Measurements from ENCODE around the gene UBXN4.
"Not testable (repeated sequence)": the region's sequence is repeated elsewhere in the genome, so short reads cannot be mapped to it uniquely, and the experiment has no call there.

UBXN4 gene, protein sequence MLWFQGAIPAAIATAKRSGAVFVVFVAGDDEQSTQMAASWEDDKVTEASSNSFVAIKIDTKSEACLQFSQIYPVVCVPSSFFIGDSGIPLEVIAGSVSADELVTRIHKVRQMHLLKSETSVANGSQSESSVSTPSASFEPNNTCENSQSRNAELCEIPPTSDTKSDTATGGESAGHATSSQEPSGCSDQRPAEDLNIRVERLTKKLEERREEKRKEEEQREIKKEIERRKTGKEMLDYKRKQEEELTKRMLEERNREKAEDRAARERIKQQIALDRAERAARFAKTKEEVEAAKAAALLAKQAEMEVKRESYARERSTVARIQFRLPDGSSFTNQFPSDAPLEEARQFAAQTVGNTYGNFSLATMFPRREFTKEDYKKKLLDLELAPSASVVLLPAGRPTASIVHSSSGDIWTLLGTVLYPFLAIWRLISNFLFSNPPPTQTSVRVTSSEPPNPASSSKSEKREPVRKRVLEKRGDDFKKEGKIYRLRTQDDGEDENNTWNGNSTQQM

DNA sequence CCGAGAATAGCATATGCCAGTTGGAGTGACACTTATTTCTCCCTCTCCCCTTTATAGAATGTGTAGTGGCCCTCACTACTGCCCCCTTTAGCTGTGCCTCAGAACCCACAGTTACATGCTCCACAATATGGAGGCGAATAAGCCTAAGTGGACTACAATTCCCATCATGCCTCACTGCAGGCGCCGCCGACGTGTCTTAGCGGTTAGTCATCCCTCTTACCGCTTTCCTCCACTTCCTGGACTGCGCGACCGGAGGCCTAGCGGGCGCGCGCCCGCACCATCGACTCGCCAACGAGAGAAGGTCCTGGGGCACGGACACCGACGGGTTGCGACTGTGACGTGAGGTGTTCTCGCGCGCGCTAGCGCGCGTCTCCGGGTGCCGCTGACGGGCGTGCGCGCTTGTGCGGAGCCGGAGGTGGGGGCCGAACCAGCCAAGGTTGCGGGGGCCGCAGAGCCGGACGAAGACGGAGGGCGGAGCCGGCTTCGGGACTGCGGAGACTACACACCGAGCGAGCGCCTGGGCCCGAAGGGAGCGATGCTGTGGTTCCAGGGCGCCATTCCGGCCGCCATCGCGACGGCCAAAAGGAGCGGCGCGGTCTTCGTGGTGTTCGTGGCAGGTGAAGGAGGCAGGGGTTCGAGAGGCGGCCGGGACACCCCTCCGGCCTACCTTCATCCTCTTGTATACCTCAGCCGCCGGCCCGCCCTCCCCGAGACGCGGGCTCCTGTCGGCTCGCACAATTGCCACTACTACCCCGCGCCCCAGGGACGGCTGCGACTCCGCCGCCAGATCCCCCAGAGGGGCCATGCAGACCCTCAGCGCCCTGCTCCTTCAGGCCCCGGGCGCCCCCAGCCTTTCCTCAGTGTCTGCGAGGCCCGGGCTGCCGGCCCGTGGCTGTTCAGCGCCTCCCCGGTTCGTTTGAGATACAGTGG is at the start of gene UBXN4:
TSS of gene UBXN4 (plus strand) at position 461 of the 930 bp plus-strand sequence. CDS start at position 536, 75 bp downstream.
- DNase-seq (ENCODE audit: low spot score) = peak; percentile 96

DNA sequence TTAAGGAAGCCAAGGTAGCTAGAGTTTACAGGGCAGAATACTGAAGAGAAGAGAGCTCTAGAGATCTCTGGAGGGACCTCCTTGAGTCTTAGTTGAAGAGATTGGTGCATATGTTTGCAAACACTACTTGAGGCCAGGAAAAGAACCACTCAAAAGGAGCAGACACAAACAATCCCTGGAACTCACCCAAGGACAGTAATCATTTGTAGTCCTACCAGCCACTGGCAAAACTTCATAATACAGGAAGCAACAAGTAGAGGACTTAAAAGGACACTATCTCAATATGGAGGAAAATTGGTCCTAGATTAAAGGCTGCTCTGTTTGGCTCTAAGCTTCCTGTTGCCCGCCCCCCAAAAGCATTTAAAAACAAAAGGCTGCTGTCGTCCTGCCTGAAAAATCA is 46.9 kb upstream of the UBXN4 start:
- peak; percentile 10 for DNase-seq (ENCODE audit: low spot score)

DNA sequence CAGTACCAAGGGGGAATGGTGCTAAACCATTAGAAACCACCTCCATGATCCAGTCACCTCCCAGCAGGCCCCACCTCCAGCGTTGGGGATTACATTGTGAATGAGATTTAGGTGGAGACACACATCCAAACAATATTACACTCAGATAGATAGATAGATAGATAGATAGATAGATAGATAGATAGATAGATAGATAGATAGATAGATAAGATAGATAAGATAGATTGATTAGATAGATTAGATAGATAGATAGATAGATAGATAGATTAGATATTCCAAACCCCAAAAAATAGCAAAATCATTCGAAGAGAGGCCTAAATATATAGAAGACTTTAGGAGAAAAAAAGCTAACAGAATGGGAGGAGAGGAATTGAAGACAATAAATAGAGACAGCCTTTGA is 42.8 kb upstream of the UBXN4 start:
- DNase-seq (ENCODE audit: low spot score) = no peak

DNA sequence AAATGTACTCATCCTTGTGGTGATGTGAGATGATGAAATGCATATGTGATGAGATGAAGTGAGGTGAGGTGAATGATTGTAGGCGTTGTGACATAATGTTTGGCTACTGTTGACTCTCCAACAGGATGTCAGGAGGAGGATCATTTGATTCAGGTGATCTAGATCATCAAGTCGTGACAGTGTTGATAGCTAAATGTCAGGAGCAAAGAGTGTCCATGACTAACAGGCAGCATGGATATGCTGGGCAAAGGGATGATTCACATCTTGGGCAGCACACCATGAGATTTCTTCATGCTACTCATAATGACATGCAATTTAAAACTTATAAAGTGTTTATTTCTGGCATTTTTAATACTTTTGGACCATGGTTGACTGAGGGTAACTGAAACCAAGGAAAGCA is 40.2 kb upstream of the UBXN4 start:
- no peak for DNase-seq (ENCODE audit: low spot score)

DNA sequence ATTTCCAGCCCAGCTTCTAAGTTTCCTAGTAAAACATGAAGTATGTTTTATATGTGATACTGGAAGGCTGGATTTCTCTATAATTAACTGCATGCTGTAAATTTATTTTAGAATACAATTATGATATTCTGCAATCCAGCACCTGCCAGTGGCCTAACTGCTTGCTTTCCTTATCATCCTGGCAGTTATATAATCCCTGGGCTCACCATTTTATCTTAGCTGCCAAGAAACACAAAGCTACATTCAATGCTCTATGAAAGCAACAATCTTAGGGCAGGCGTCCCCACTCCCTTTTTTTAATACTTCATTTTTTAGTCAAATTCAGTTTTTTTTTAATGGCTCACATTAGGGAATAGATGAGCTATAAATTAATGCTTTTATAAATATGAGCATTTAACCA is 38.4 kb upstream of the UBXN4 start:
- DNase-seq (ENCODE audit: low spot score) = no peak

DNA sequence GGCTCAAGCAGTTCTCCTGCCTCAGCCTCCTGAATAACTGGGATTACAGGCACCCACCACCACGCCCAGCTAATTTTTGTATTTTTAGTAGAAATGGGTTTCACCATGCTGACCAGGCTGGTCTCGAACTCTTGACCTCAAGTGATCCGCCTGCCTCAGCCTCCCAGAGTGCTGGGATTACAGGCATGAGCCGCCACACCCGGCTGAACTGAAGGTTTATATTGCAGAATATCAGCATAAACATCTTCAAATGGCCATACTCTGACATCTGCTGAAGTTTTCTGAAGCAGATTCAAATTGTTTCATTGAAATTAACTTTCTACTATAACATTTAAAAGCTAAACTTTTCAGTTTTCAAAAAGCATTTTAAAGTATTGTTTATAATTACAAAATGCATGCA is 37.6 kb upstream of the UBXN4 start:
- not testable (repeated sequence) for DNase-seq (ENCODE audit: low spot score)

DNA sequence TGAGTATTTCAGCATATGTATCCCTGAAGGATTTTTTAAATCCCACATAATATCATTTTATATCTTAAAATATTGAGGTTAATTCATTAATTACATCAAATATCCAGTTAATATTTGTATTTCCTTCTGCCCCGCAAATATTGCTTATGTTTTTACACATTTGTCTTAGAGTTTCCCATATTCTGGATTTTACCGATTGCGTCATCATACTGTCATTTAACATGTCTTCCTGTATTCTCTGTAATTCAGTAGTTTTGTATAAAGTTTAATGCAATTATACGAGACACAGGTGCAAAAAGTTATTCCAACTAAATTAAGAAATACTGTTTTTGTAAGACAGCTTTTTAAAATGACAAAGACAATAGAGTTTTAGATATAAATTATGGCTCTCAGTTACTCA is 33.5 kb upstream of the UBXN4 start:
- no peak for DNase-seq (ENCODE audit: low spot score)

DNA sequence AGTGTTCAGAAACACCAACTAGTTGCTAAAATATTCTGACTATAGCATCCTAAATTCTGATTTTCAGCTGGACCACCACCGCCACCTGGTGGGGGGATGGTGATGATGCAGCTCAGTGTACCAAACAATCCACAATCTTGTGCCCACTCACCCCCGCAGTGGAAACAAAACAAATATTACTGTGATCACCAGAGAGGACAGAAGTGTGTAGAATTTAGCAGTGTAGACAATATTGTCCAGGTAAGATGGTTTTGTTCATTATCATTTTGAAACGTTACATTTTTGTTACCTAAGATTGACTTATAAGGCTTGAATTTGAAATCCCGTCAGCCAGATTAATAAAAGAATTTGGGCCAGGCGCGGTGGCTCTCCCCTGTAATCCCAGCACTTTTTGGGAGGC is 31.7 kb upstream of the UBXN4 start:
- DNase-seq (ENCODE audit: low spot score) = peak; percentile 43

DNA sequence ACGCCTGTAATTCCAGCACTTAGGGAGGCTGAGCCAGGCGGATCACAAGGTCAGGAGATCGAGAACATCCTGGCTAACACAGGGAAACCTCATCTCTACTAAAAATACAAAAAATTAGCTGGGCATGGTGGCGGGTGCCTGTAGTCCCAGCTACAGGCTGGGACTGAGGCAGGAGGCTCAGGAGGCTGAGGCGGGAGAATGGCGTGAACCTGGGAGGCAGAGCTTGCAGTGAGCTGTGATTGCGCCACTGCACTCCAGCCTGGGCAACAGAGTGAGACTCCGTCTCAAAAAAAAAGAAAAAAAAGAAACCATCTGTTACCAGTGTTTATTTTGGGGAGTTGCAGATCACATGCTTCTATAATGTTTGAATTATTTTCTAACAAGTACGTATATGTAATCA is 26.6 kb upstream of the UBXN4 start:
- not testable (repeated sequence) for DNase-seq (ENCODE audit: low spot score)

DNA sequence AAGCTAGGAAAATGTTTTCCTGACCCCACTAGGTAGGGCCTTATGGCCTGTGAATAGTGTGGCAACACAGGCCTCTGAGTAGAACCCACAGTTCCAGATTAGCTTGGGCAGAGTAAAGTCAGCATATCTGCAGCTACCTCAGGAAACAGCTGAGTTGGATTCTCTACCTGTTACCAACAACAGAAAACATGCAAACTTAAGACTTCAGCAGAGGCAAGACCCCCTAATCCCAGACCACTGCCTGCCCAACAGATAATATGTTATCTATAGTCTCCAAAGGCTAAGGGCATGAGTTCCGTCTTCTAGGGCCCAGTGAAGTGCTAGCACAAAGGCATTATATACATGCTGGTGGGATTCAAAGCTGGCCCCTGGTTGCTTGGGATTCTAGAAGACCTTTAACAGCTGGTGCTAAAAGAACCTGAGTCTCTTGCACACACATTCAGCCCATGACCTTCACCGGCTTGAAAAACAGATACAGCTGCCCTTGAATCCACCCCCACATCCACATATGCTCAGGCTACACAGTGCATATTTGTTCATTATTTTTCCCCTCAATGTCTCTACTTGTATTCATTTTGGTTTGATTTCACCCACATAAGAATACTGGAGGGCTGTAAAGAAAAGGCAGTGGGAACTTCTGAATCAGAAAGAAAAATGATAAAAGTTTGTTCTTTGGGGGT is 13.5 kb upstream of the UBXN4 start:
- no peak for DNase-seq (ENCODE audit: low spot score)

DNA sequence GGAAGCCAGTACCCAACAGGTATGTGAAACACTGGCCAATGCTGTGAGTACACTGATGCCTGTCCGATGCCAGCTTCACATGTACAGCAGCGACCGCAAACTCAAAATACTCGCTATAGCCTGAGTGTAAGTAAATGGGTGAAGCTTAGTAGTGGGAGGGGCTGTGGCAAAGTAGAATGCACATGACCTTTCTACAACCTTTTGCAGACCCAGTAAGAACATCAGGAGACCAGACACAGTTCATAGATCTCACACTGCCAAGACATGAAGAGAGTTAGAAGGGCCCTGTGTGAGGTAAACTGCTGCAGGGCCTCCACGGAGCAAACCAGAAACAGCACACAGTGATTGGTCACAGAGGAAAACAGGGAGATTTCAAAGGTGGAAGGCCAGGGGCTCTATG is 9.1 kb upstream of the UBXN4 start:
- no peak for DNase-seq (ENCODE audit: low spot score)

DNA sequence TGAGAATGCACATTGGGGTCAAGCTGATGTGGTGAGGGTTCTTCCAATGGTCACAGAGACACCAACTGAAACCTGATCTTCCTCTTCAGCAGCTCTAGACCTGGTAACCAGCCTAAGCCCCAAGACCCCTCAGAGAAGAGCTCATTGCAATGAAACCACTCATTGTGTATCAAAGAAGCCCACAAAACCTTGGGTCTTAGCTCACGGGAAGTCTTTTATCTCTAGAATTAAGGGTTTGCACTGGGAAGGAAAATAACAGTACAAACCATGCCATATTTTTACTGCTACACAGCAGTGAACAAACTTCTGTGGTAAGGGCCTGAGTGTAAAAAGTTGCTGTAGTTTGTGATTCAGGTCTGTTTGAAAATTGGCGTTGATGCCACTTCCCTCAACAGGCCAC is 8.6 kb upstream of the UBXN4 start:
- DNase-seq (ENCODE audit: low spot score) = no peak

DNA sequence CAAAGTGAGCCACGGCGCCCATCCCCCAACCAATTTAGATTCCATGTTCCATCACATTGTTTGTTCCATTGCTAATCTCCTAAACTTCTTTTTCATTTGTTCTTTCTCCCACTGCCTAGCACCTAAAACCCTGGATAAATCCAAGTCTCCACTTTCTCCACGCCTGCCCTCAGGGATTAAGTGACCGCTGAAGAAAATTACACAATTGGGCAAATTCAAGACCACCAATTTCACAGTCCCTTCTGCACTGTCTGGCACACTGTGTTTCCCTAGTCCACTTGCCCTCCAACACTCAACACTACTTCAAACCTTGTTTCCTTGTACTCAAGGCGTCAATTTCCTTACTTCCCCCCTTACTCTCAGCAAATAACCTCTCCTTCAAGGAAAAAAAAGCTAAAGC is 5.1 kb upstream of the UBXN4 start:
- no peak for DNase-seq (ENCODE audit: low spot score)

DNA sequence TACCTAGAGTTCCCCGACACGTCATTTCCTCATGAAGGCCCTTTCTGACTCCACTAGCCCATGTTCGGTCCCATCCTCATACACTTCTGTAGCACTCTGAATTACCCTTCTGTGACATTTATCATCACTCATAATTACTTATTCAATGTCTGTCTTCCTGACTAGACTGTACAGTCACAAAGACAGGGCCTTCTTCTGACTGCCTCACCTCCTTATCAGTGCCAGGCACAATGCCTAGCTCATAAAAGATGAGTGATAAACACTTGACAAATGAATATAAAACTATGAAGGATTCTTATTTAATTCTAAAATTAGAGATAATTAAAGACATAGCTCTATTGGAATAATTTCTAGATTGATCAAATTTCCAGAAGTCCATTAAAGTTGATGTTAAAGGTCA is 1.4 kb upstream of the UBXN4 start:
- no peak for DNase-seq (ENCODE audit: low spot score)

DNA sequence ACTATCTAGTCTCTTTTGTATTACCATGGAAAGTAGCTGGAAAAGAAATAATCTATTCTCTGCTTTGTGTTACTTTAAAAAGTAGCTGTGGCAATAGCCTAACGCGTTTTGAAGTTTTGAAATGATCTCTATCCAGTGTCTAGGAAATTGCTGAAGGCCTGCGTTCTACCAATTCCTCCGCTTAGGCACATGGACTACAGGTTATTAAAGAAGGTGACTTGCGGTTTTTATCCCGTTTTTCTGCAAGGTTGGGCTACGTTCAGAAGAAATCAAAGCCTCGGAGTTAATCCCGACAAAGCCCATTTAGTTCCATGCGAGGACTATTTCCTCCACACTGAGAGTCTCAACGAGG is 636 bp upstream of the UBXN4 start:
- DNase-seq (ENCODE audit: low spot score) = no peak

DNA sequence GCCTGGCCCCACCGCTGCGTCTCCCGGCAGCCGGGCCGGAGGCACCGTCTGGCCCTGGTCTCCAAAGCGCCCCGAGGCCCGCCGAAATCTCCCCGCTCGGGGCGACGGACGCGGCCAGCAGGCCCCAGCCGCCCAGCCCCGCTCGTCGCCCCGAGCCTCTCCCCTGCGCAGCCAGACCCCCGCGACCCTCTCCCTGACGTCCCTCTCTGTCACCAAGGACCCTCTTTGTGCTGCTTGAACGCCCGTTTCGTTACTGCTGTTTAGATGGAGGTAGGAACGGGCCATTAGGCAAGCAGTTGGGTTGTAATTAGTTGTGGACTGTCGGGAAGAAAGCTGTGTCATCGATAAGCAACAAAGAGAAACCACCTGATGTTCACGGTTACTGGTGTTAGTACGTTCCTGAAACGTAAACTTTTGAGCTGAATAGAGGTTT is 686 bp downstream of the UBXN4 start:
- peak; percentile 48 for DNase-seq (ENCODE audit: low spot score)

DNA sequence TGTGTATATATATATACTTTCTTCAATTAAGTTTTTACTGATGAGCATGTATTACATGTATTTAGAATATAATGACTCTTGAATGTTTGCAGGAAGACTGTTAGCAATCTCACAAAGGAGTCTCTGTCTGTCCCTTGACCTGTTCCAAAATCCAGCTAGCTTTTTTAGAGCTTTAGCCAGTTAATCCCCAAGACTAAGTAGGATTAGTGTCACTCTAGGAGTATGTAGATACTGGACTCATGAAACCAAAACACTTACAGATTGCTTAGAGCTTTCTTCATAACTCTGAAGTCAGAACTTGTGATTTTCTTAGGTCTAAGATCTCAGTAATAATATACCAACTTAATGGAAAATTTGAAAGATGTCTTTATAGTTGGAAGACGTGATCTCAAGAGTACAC is 2.2 kb downstream of the UBXN4 start:
- no peak for DNase-seq (ENCODE audit: low spot score)

DNA sequence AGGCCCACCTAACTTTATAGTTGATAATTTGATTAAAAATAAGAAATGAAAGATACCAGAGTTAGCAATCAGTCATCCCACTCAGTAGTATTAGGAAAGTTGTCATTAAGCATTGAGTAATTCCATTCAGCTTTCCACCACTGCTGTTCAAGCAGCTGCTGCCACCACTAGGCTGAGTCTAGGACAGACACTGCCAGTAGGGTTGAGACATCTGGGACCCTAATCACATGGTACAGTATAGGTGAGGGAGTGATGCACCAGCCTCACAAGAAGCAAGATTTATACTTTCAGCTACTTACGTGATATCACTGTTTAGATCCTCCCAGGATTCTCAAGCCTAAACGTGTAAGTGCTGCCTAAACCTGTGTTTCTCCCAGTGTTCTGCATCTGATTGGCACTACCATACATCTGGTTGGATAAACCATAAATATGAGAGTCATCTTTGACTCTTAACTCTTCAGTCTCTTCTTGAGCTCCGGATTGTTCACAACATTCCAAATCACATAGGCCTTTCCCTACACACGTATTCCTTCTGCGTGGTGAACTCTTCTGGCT is 3.2 kb downstream of the UBXN4 start:
- peak; percentile 30 for DNase-seq (ENCODE audit: low spot score)

DNA sequence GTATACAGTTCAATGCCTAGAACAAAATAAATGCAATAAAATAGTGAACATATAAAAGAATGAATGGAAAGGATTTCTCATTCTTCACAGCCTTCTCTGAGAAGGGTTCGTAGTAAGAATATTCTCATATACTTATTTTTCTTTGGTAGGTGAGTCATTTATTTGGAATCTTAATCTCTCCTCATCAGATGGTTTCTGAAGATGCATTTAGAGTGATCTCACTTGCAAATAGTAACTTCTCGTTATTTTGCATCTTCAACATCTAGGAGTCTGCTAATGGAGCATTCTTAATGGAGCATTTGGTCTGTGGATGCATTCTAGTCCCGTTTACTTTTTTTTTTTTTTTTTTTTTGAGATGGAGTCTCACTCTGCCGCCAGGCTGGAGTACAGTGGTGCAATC is 3.9 kb downstream of the UBXN4 start:
- DNase-seq (ENCODE audit: low spot score) = no peak

DNA sequence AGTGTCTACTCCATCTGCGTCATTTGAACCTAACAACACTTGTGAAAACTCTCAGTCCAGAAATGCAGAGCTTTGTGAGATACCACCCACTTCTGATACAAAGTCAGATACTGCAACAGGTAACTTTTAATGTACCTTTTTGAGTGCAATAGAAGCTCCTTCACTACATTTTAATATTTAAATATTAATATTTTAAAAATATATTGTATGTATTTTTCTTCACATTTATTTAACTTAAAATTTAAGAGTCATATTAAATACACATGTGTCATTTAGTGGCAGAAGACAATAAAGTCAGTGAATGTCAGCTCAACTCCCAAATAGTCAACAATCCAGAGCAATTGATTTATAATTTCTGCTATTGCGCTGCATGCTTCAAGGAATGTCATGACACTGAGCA is 13.9 kb downstream of the UBXN4 start:
- DNase-seq (ENCODE audit: low spot score) = no peak

DNA sequence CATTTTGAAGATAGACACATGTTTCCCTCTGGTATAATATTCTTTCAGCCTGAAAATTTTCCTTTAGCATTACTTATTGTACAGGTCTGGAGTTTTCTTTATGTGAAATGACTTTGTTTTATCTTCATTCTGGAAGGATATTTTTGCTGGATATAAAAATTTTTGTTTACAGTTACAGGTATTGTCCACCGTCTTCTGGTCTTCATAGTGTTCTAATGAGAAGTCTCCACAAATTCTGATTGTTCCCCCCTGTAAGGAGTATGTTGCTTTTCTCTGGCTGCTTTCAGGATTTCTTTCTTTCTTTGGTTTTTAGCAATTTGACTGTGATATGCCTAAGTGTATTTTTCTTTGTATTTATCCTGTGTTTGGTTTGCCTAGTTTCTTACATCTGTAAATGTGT is 15.0 kb downstream of the UBXN4 start:
- no peak for DNase-seq (ENCODE audit: low spot score)

DNA sequence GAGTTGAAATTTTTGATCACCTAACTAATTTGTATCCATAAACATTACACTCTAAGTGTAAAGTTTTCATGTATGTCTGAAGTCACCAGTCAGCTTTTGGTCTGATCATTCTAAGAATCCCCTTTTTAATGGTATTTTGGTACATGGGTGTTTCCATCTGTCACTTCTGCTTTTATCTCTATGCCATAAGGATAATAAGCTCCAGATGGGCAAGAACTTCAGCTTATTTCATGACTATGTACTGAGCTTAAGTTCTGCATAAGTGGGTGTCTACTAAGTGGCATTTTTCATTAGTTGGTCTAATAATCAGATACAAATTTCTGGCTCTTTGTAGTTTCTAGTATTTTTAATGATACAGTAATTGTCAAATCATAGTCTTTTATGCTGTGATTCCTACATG is 20.4 kb downstream of the UBXN4 start:
- DNase-seq (ENCODE audit: low spot score) = no peak

Data from kidney capillary endothelial cell (primary cell).